Thyroid gland (tissue), 4 donors: ENCODE measurements around the gene SCN1B. TPM values are rescaled to one million over a fixed set of nuclear protein-coding genes. Genes with fewer than 3 reads are reported as not detected.
A peak's percentile ranks its signal among the peaks of the same experiment; 100 is the strongest.

Experiments
- DNase-seq, 2 donors: peaks; one replicate each; pipeline ENCODE4 v3.0.0-alpha.2; 2019
- H3K27ac ChIP-seq, 3 donors: fragments of 200-600 bp; sonication (generic); 1 replicate in 2 of 3; 2 replicates in 1 of 3; pipeline ENCODE4 v1.5.1; 2016 to 2019; ENCODE audit warnings: mild to moderate bottlenecking in 1 of 3, moderate library complexity in 1 of 3
- H3K27me3 ChIP-seq: fragments of 200-600 bp; sonication (generic); one replicate; pipeline ENCODE4 v1.5.1; 2019
- H3K36me3 ChIP-seq, 2 donors: fragments of 200-600 bp; sonication (generic); one replicate each; pipeline ENCODE4 v1.5.1; 2016 to 2019
- H3K4me1 ChIP-seq, 2 donors: fragments of 200-600 bp; sonication (generic); one replicate each; pipeline ENCODE4 v1.5.1; 2017 to 2019
- H3K4me3 ChIP-seq, 3 donors: fragments of 200-600 bp; sonication (generic); replicated peaks in 1 of 3; 1 replicate in 2 of 3; 2 replicates in 1 of 3; pipeline ENCODE4 v1.5.1; 2016; ENCODE audit warnings: mild to moderate bottlenecking in 1 of 3
- H3K9me3 ChIP-seq: fragments of 200-600 bp; sonication (generic); one replicate; pipeline ENCODE4 v1.5.1; 2017
- CTCF ChIP-seq, 6 experiments: fragments of 200-600 bp in 3 of 6; fragments of 450-650 bp in 3 of 6; sonication (generic) in 3 of 6; IDR thresholded peaks; one replicate each; pipeline ENCODE4 v1.5.1; 2016 to 2019; ENCODE audit warnings: antibody characterized with exemption in 6 of 6, mild to moderate bottlenecking in 2 of 6, inconsistent platforms in 1 of 6, moderate library complexity in 1 of 6
- POLR2A ChIP-seq, 2 donors: fragments of 450-650 bp; IDR thresholded peaks; one replicate each; pipeline ENCODE4 v1.6.1; 2017; ENCODE audit warnings: antibody characterized with exemption in 2 of 2, mild to moderate bottlenecking in 2 of 2, moderate library complexity in 1 of 2
- WGBS, 2 donors: methylation state at CpG; one replicate each; pipeline ENCODE4 v1.1.5; 2017; 5-methylcytosine and 5-hydroxymethylcytosine counted together
- intact Hi-C: fragments of 100-400 bp; cut with DNase I; formaldehyde crosslinking; loops from one replicate; pipeline ENCODE4 v1.15.1; 2023
- total RNA-seq, 4 donors: library from RNA; depleted of rRNA; stranded (reverse); fragments of >200 nt; gene quantifications; one replicate each; pipeline ENCODE4 v1.2.3, GENCODE V29; 2016

Gene SCN1B
- total RNA-seq, 4 donors from 2014 or later: 5.7 to 19.6 (median 10.1) TPM

DNA sequence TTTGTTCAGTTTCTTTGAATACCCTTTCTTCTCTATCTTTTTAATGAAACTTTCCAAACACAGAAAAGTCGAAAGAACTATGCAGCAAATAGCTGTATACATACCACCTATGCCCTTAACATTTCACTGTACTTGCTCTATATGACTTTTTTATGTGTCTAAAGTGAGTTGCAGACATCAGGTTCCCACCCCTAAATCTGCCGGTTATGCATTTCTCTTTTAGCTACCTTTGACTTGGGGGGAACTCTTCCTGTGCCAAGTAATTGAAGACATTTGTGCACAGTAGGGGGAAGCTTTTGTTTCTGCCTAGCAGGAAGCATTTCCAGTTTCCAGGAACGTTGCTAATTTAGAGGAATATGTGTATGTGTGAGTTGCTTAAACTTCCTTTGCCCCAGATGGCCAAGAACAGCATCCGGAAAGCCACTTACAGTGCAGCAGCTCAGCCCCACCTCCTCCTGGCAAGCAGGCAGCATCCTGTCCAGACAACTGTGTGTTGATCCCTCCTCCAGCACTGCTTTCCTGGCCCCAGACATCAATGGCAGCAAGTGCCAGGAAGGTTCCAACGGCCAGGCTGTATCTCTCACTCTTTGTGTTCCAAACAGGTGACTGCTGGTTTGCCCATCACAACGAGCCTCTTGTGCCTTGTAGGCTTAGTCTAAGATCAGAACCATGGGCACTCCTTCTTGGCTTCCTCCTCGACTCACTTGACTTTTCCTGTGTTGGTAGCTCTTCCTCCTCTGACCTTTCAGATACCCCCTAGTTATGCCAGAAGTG is 44.8 kb upstream of the SCN1B start:
- Histone ChIP-seq H3K27me3 (no peaks in the 10 kb centered on the region), H3K9me3 (no peaks in the 10 kb centered on the region), H3K4me1 (peaks cover 0 to 8% of the 10 kb centered on the region in 2 donors), H3K4me3 (no peak overlapping the region), H3K36me3 (no peaks in the 10 kb centered on the region), H3K27ac (no peak overlapping the region)
- 20 to 26% methylated on average over 7 of the region's 7 CpGs for WGBS, 2 donors
- no peak for TF ChIP-seq POLR2A (IDR thresholded peaks at IDR 0.05)
- TF ChIP-seq CTCF (IDR thresholded peaks at IDR 0.05): no peak
- intact Hi-C loops: no loop called here
- DNase-seq: peak; percentile 38 to 39

- Histone ChIP-seq H3K4me1 (peaks cover 0 to 8% of the 10 kb centered on the region in 2 donors), H3K27ac (no peak overlapping the region), H3K27me3 (no peaks in the 10 kb centered on the region), H3K4me3 (no peak overlapping the region), H3K36me3 (no peaks in the 10 kb centered on the region), H3K9me3 (no peaks in the 10 kb centered on the region)
- no peak for DNase-seq
- TF ChIP-seq POLR2A (IDR thresholded peaks at IDR 0.05): no peak
- TF ChIP-seq CTCF (IDR thresholded peaks at IDR 0.05): no peak
- intact Hi-C loops: no loop called here
- 93 to 100% methylated on average over 1 of the region's 1 CpG for WGBS, 2 donors
Observed at GRCh38 chr19:34988119-34988518, 42.2 kb upstream of the SCN1B start.

GRCh38 chr19:34989298-34989697 is 41.0 kb upstream of the SCN1B start:
- H3K4me3 ChIP-seq: no peak overlapping the region
- H3K36me3 ChIP-seq: no peaks in the 10 kb centered on the region
- 56 to 57% methylated on average over 6 of the region's 6 CpGs for WGBS, 2 donors
- TF ChIP-seq CTCF (IDR thresholded peaks at IDR 0.05) (no peak), POLR2A (IDR thresholded peaks at IDR 0.05) (no peak)
- no peak overlapping the region for H3K27ac ChIP-seq
- no peak for DNase-seq
- no peaks in the 10 kb centered on the region for H3K27me3 ChIP-seq
- intact Hi-C loops: no loop called here
- peaks cover 0 to 9% of the 10 kb centered on the region in 2 donors for H3K4me1 ChIP-seq
- no peaks in the 10 kb centered on the region for H3K9me3 ChIP-seq

- no peak for TF ChIP-seq POLR2A (IDR thresholded peaks at IDR 0.05)
- no peak for TF ChIP-seq CTCF (IDR thresholded peaks at IDR 0.05)
- Histone ChIP-seq H3K36me3 (no peaks in the 10 kb centered on the region), H3K4me3 (no peak overlapping the region), H3K9me3 (no peaks in the 10 kb centered on the region), H3K27me3 (no peaks in the 10 kb centered on the region), H3K27ac (no peak overlapping the region), H3K4me1 (peaks cover 0 to 15% of the 10 kb centered on the region in 2 donors)
- intact Hi-C loops: no loop called here
- DNase-seq: no peak
- WGBS, 2 donors: 86 to 89% methylated on average over 13 of the region's 13 CpGs
Observed at GRCh38 chr19:34990578-34991192, 39.6 kb upstream of the SCN1B start.
